H1 (cell line): ENCODE measurements around the gene CALCOCO2. TPM values are rescaled to one million over a fixed set of nuclear protein-coding genes. Genes with fewer than 3 reads are reported as not detected.

Source experiments
- CTCF ChIA-PET: fragments of 300-600 bp; sonication (Branson Sonifier 250); formaldehyde crosslinking; loops from one replicate; lab custom pipeline; 2021; ENCODE audit not compliant: partially characterized antibody; lab: Charles Lee
- POLR2A ChIA-PET: fragments of 300-600 bp; sonication (Branson Sonifier 250); formaldehyde crosslinking; loops from one replicate; lab custom pipeline; 2021; ENCODE audit warnings: inconsistent platforms; ENCODE audit not compliant: partially characterized antibody; lab: Charles Lee
- DNase-seq, 2 experiments: peaks; one replicate each; pipeline versions ENCODE4 v3.0.0 to v3.0.0-alpha.2; 2010 to 2022; ENCODE audit warnings: low spot score in 2 of 2, low read depth in 1 of 2, mixed read lengths in 1 of 2
- FAIRE-seq: peaks from 2 replicates; lab custom pipeline; 2011; peaks lifted over from hg19 to GRCh38; lab: Jason Lieb, UNC
- H2AFZ ChIP-seq: 2 replicates; pipeline ENCODE4 v1.8.1; 2012; ENCODE audit warnings: low read length, inconsistent platforms
- H2AK5ac ChIP-seq: 2 replicates; pipeline ENCODE4 v1.6.1; 2013; ENCODE audit warnings: low read depth, low read length
- H2BK120ac ChIP-seq: replicated peaks from 2 replicates; pipeline ENCODE3; 2013; ENCODE audit warnings: low read depth, low read length, inconsistent platforms
- H2BK12ac ChIP-seq: 2 replicates; pipeline ENCODE4 v1.6.1; 2013; ENCODE audit warnings: low read depth, low read length
- H2BK15ac ChIP-seq: 2 replicates; pipeline ENCODE4 v1.6.1; 2013; ENCODE audit warnings: low read length
- H2BK20ac ChIP-seq: 2 replicates; pipeline ENCODE4 v1.6.1; 2013; ENCODE audit warnings: low read length
- H2BK5ac ChIP-seq: 2 replicates; pipeline ENCODE4 v1.6.1; 2013; ENCODE audit warnings: low read depth, low read length
- H3K14ac ChIP-seq: 2 replicates; pipeline ENCODE4 v1.6.1; 2013; ENCODE audit warnings: inconsistent platforms; ENCODE audit not compliant: insufficient read length
- H3K18ac ChIP-seq: 2 replicates; pipeline ENCODE4 v1.6.1; 2013; ENCODE audit warnings: low read length; ENCODE audit errors: extremely low read depth
- H3K23ac ChIP-seq: 2 replicates; pipeline ENCODE4 v1.6.1; 2013; ENCODE audit warnings: inconsistent platforms; ENCODE audit not compliant: insufficient read length
- H3K23me2 ChIP-seq: 2 replicates; pipeline ENCODE4 v1.6.1; 2013; ENCODE audit warnings: low read depth, low read length
- H3K27ac ChIP-seq: 2 replicates; pipeline ENCODE4 v1.6.1; 2011; ENCODE audit warnings: low read depth, low read length, inconsistent platforms
- H3K27me3 ChIP-seq, 4 experiments: replicated peaks in 1 of 4; 1 replicate in 1 of 4; 2 replicates in 3 of 4; pipeline versions ENCODE4 v1.6.1 to v1.8.1; 2011 to 2013; ENCODE audit warnings: low read length in 3 of 4, mild to moderate bottlenecking in 3 of 4, inconsistent platforms in 2 of 4, mixed read lengths in 2 of 4, moderate library complexity in 1 of 4; ENCODE audit not compliant: control insufficient read depth in 3 of 4, insufficient read depth in 3 of 4; ENCODE audit errors: extremely low read depth in 1 of 4
- H3K36me3 ChIP-seq, 4 experiments: 2 replicates each; pipeline versions ENCODE4 v1.6.1 to v1.8.1; 2011 to 2013; ENCODE audit warnings: mild to moderate bottlenecking in 4 of 4, low read length in 3 of 4, moderate library complexity in 2 of 4, control low read depth in 1 of 4, inconsistent platforms in 1 of 4; ENCODE audit not compliant: insufficient read depth in 4 of 4, control insufficient read depth in 2 of 4
- H3K4ac ChIP-seq: replicated peaks from 2 replicates; pipeline ENCODE3; 2013; ENCODE audit warnings: low read length, low read depth, mixed read lengths, inconsistent platforms; ENCODE audit not compliant: insufficient read length
- H3K4me1 ChIP-seq, 4 experiments: replicated peaks in 1 of 4; 1 replicate in 1 of 4; 2 replicates in 3 of 4; pipeline versions ENCODE4 v1.6.1 to v1.8.1; 2011 to 2013; ENCODE audit warnings: low read length in 3 of 4, inconsistent platforms in 2 of 4, mixed read lengths in 1 of 4; ENCODE audit not compliant: insufficient read depth in 4 of 4, control insufficient read depth in 3 of 4
- H3K4me2 ChIP-seq, 2 experiments: 2 replicates each; pipeline versions ENCODE4 v1.6.1 to v1.8.1; 2011 to 2013; ENCODE audit warnings: low read depth in 2 of 2, low read length in 2 of 2, control low read depth in 1 of 2, inconsistent platforms in 1 of 2, mild to moderate bottlenecking in 1 of 2; ENCODE audit not compliant: insufficient read depth in 1 of 2
- H3K4me3 ChIP-seq, 4 experiments: fragments of 200-600, 300-600 bp in 1 of 4; sonication (generic), shearing (Covaris generic), sonication (Bioruptor Twin) in 1 of 4; 2 replicates each; pipeline versions ENCODE4 v1.5.1 to v1.8.1; 2011 to 2016; ENCODE audit warnings: low read length in 4 of 4, low read depth in 3 of 4, control low read depth in 2 of 4, inconsistent platforms in 2 of 4, mild to moderate bottlenecking in 2 of 4, mixed read lengths in 1 of 4, moderate library complexity in 1 of 4; ENCODE audit not compliant: insufficient read depth in 2 of 4; ENCODE audit errors: extremely low read depth in 1 of 4
- H3K56ac ChIP-seq: replicated peaks from 2 replicates; pipeline ENCODE3; 2013; ENCODE audit warnings: low read depth, mild to moderate bottlenecking, mixed read lengths, low read length, inconsistent platforms; ENCODE audit not compliant: insufficient read length
- H3K79me1 ChIP-seq: 2 replicates; pipeline ENCODE4 v1.6.1; 2013; ENCODE audit warnings: low read depth, low read length, control low read depth
- H3K79me2 ChIP-seq, 2 experiments: 2 replicates each; pipeline versions ENCODE4 v1.6.1 to v1.8.1; 2012 to 2013; ENCODE audit warnings: low read length in 2 of 2, mild to moderate bottlenecking in 2 of 2, inconsistent platforms in 1 of 2; ENCODE audit not compliant: insufficient read depth in 2 of 2, control insufficient read depth in 1 of 2
- H3K9ac ChIP-seq, 4 experiments: replicated peaks in 1 of 4; 1 replicate in 1 of 4; 2 replicates in 3 of 4; pipeline versions ENCODE4 v1.6.1 to v1.8.1; 2011 to 2013; ENCODE audit warnings: low read depth in 3 of 4, low read length in 3 of 4, control low read depth in 2 of 4, mild to moderate bottlenecking in 2 of 4, moderate library complexity in 2 of 4, inconsistent platforms in 1 of 4; ENCODE audit errors: extremely low read depth in 1 of 4
- H3K9me3 ChIP-seq, 2 experiments: 2 replicates each; pipeline versions ENCODE4 v1.6.1 to v1.8.1; 2012 to 2013; ENCODE audit warnings: mild to moderate bottlenecking in 2 of 2, moderate library complexity in 2 of 2, control low read depth in 1 of 2, inconsistent platforms in 1 of 2, low read depth in 1 of 2, low read length in 1 of 2, mixed read lengths in 1 of 2; ENCODE audit not compliant: insufficient read depth in 2 of 2
- H4K20me1 ChIP-seq, 2 experiments: replicated peaks in 1 of 2; 2 replicates each; pipeline versions ENCODE3 to v1.8.1; 2011 to 2013; ENCODE audit warnings: inconsistent platforms in 2 of 2, low read length in 2 of 2, mild to moderate bottlenecking in 1 of 2; ENCODE audit not compliant: insufficient read depth in 2 of 2, control insufficient read depth in 1 of 2
- H4K5ac ChIP-seq: 2 replicates; pipeline ENCODE4 v1.6.1; 2013; ENCODE audit warnings: low read length, low read depth, mixed read lengths, inconsistent platforms; ENCODE audit not compliant: insufficient read length
- H4K8ac ChIP-seq: 2 replicates; pipeline ENCODE4 v1.8.0; 2013; ENCODE audit warnings: mild to moderate bottlenecking, moderate library complexity, low read length, inconsistent platforms; ENCODE audit not compliant: insufficient read depth; ENCODE audit errors: extremely low read depth
- H4K91ac ChIP-seq: replicated peaks from 2 replicates; pipeline ENCODE3; 2013; ENCODE audit warnings: low read length, mixed read lengths, inconsistent platforms; ENCODE audit not compliant: insufficient read length
- CBX5 ChIP-seq: fragments of 300-800, 300-1000 bp; sonication (generic); IDR thresholded peaks from 2 replicates; pipeline ENCODE4 v1.7.1; 2016; ENCODE audit warnings: antibody characterized with exemption, low read length, low read depth
- CHD1 ChIP-seq: IDR thresholded peaks from 2 replicates; pipeline ENCODE4 v1.6.1; 2012; ENCODE audit warnings: low read depth, low read length, improper control_type of control experiment
- EGR1 ChIP-seq: IDR thresholded peaks from 2 replicates; pipeline ENCODE4 v1.6.1; 2011; ENCODE audit warnings: low read depth, low read length, borderline replicate concordance
- EP300 ChIP-seq, 2 experiments: IDR thresholded peaks; 1 replicate in 1 of 2; 2 replicates in 1 of 2; pipeline ENCODE4 v1.6.1; 2011 to 2012; ENCODE audit warnings: low read depth in 2 of 2, low read length in 2 of 2, mild to moderate bottlenecking in 2 of 2, borderline replicate concordance in 1 of 2, inconsistent platforms in 1 of 2, moderate library complexity in 1 of 2
- KDM1A ChIP-seq: fragments of 200-600, 300-600 bp; sonication (generic); IDR thresholded peaks from 2 replicates; pipeline ENCODE4 v1.7.1; 2016; ENCODE audit warnings: mild to moderate bottlenecking, low read length, borderline replicate concordance
- MAFK ChIP-seq: IDR thresholded peaks from 2 replicates; pipeline ENCODE4 v1.6.1; 2012; ENCODE audit warnings: low read depth, mild to moderate bottlenecking, improper control_type of control experiment, low read length
- POLR2A ChIP-seq, 2 experiments: IDR thresholded peaks; 1 replicate in 1 of 2; 2 replicates in 1 of 2; pipeline ENCODE4 v1.6.1; 2011; ENCODE audit warnings: low read depth in 2 of 2, low read length in 2 of 2, mild to moderate bottlenecking in 2 of 2; ENCODE audit errors: control extremely low read depth in 1 of 2
- POU5F1 ChIP-seq: IDR thresholded peaks from 2 replicates; pipeline ENCODE4 v1.6.1; 2011; ENCODE audit warnings: low read depth, mild to moderate bottlenecking, low read length, moderate library complexity
- RAD21 ChIP-seq, 2 experiments: IDR thresholded peaks in 1 of 2; conservative IDR thresholded peaks in 1 of 2; 2 replicates each; pipeline ENCODE4 v1.6.1; 2011; ENCODE audit warnings: low read depth in 2 of 2, low read length in 2 of 2, improper control_type of control experiment in 1 of 2, inconsistent platforms in 1 of 2, mild to moderate bottlenecking in 1 of 2, moderate library complexity in 1 of 2
- SIRT6 ChIP-seq: IDR thresholded peaks from one replicate; pipeline ENCODE4 v1.7.1; 2012; ENCODE audit warnings: low read length, inconsistent platforms
- SIX5 ChIP-seq: IDR thresholded peaks from 2 replicates; pipeline ENCODE4 v1.6.1; 2011; ENCODE audit warnings: mild to moderate bottlenecking, low read depth, low read length
- SRF ChIP-seq: IDR thresholded peaks from 2 replicates; pipeline ENCODE4 v1.6.1; 2011; ENCODE audit warnings: mild to moderate bottlenecking, low read depth, low read length, moderate library complexity
- TCF12 ChIP-seq: IDR thresholded peaks from 2 replicates; pipeline ENCODE4 v1.6.1; 2011; ENCODE audit warnings: low read depth, mild to moderate bottlenecking, low read length
- TEAD4 ChIP-seq: IDR thresholded peaks from 2 replicates; pipeline ENCODE4 v1.6.1; 2012; ENCODE audit warnings: low read depth, low read length, inconsistent platforms, mixed read lengths
- YY1 ChIP-seq: IDR thresholded peaks from 2 replicates; pipeline ENCODE4 v1.6.1; 2011; ENCODE audit warnings: low read depth, mild to moderate bottlenecking, low read length
- ZNF274 ChIP-seq: IDR thresholded peaks from 2 replicates; pipeline ENCODE4 v1.7.0; 2012; ENCODE audit warnings: low read length, borderline replicate concordance; ENCODE audit errors: extremely low read depth
- WGBS, 2 experiments: shearing (Covaris generic) in 1 of 2; methylation state at CpG; one replicate each; pipeline versions ENCODE4 v1.1.6 to v1.1.7; 2013 to 2015; ENCODE audit warnings: low lambda C conversion rate in 2 of 2, mixed read lengths in 2 of 2, inconsistent platforms in 1 of 2, low coverage in 1 of 2, missing lambda C conversion rate in 1 of 2; ENCODE audit not compliant: insufficient replicate concordance in 2 of 2, insufficient coverage in 1 of 2, insufficient read length in 1 of 2; ENCODE audit errors: extremely low coverage in 1 of 2, missing lambda C conversion rate in 1 of 2; 5-methylcytosine and 5-hydroxymethylcytosine counted together
- polyA plus RNA-seq, 7 experiments: library from polyadenylated mRNA; depleted of rRNA in 3 of 7; stranded (reverse) in 5 of 7; unstranded in 2 of 7; fragments of >200 nt in 5 of 7; fragments of 200-250 nt in 2 of 7; gene quantifications; 1 replicate in 5 of 7; 2 replicates in 1 of 7; 4 replicates in 1 of 7; pipeline versions ENCODE4 v1.2.1 to v1.2.3, GENCODE V29; 2011 to 2013; ENCODE audit warnings: missing spikeins in 2 of 7, mixed read lengths in 2 of 7
- total RNA-seq: library from RNA; stranded (reverse); fragmentation: NEBNext Ultra II Directional; extraction: Animal tissue kit (Norgen Biotek cat#: 25700); gene quantifications from 2 replicates; pipeline ENCODE4 v1.2.1, GENCODE V29; 2021

Gene CALCOCO2
- total and polyA plus RNA-seq, 2 of the 8 experiments (the other 6 are each of a cell fraction or from before 2014, with no cell fraction given), result 12.1 to 31.8 TPM

- Histone ChIP-seq H3K27ac (no peak overlapping the region), H2AK5ac (no peak overlapping the region), H2AFZ (no peak overlapping the region), H3K23me2 (no peaks in the 10 kb centered on the region), H3K4ac (no peak overlapping the region), H2BK120ac (no peak overlapping the region), H3K36me3 (no peaks in the 10 kb centered on the region), H3K4me3 (no peak overlapping the region), H3K27me3 (no peaks in the 10 kb centered on the region; a peak in 1 of 7 replicates), H3K23ac (no peak overlapping the region), H4K20me1 (no peaks in the 10 kb centered on the region), H3K4me1 (no peaks in the 10 kb centered on the region), H3K79me2 (no peaks in the 10 kb centered on the region), H4K5ac (no peak overlapping the region), H2BK20ac (no peak overlapping the region), H2BK12ac (no peak overlapping the region), H3K9ac (no peak overlapping the region), H3K79me1 (no peaks in the 10 kb centered on the region), H3K4me2 (no peak overlapping the region), H3K18ac (no peak overlapping the region), H3K56ac (no peak overlapping the region), H4K91ac (no peak overlapping the region), H4K8ac (no peak overlapping the region), H2BK5ac (no peak overlapping the region), H3K9me3 (no peaks in the 10 kb centered on the region), H2BK15ac (no peak overlapping the region; the same call in 1 of the 2 replicates), H3K14ac (no peak overlapping the region)
- DNase-seq, result no peak
- 88% methylated on average over 10 of the region's 10 CpGs; no CpG with 5 or more reads in 1 of the 2 experiments for WGBS, 2 experiments
- CTCF ChIA-PET, result interaction anchor here (0.6 to 63.3 kb wide), 10 partner anchors 51 to 211 kb away, joined by 3 to 2590 read pairs (median 6); partner anchors contain the start of genes CALCOCO2 and TTLL6
- no peak for FAIRE-seq
- POLR2A ChIA-PET, result interaction anchor here (0.8 to 1.6 kb wide), 2 partner anchors 65 to 67 kb away, joined by 3 to 6 read pairs; partner anchors contain the start of gene TTLL6
- TF ChIP-seq SIX5 (no peak), TEAD4 (no peak), POLR2A (IDR thresholded peaks at IDR 0.05; ENCODE audit: control extremely low read depth in 1 of 2, low read depth in 2 of 2, low read length in 2 of 2) (no peak), KDM1A (no peak), EGR1 (no peak), SRF (no peak), YY1 (no peak), POU5F1 (no peak), EP300 (IDR thresholded peaks at IDR 0.05; ENCODE audit: borderline replicate concordance in 1 of 2, low read depth in 2 of 2, low read length in 2 of 2) (no peak), TCF12 (no peak), CBX5 (no peak), MAFK (no peak), RAD21 (IDR thresholded peaks at IDR 0.05 in 1 of 2, conservative IDR thresholded peaks at IDR 0.05 in 1 of 2; ENCODE audit: low read depth in 2 of 2, low read length in 2 of 2) (no peak), ZNF274 (no peak), CHD1 (no peak), SIRT6 (no peak)
Measured at GRCh38 chr17:48883171-48883570, 52.3 kb downstream of the CALCOCO2 start.
